COLO668 (cell line): ENCODE results near the gene AXL.

Source experiments
- DNase-seq: peaks from one replicate; lab custom pipeline; 2025; ENCODE audit not compliant: unreplicated experiment; lab: John Stamatoyannopoulos, UW

AXL gene

DNA sequence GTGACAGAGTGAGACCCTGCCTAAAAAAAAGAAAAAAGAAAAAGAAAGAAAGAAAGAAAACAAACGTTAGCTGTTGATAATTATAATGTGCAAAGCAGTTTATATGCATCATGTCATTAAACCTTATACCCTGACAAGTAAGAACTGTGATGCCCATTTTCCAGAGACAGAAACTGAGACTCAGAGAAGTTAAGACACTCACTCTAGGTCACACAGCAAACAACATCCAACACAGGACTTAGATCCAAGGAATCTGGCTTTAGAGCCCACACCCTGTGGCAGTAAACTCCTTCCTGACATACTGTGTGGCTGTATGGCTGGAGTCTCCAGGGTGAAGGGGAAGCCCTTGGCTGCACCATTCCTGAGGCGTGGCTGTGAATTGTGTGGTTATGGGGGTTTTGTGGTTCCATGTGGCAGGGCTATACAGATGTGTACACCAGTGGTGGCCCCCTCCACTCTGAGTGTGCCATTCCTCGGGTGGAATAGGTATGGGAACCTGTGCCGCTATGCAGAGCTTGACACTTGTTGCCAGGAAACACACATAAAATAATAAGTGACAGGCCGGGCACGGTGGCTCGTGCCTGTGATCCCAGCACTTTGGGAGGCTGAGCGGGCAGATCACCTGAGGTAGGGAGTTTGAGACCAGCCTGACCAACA lies 15.6 kb downstream of the AXL start:
- DNase-seq, result no peak

DNA sequence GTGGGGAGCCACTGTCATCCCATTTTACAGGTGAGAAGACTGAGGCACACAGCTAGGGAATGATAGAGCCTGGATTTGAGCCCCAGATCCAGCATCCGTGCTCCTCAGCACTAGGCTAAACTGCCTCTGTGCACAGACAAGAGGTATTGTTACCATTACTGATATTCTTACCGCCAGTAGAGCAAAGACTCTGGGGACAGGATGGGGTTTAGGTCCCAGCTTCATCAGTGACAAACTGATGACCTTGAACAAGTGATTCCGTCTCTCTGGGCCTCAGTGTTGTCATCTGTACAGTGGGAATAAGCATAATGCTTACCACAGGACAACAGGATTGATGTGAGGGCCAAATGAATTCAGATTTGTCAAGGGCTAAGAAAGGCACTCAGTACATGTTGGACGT lies 16.5 kb downstream of the AXL start:
- DNase-seq, result no peak

DNA sequence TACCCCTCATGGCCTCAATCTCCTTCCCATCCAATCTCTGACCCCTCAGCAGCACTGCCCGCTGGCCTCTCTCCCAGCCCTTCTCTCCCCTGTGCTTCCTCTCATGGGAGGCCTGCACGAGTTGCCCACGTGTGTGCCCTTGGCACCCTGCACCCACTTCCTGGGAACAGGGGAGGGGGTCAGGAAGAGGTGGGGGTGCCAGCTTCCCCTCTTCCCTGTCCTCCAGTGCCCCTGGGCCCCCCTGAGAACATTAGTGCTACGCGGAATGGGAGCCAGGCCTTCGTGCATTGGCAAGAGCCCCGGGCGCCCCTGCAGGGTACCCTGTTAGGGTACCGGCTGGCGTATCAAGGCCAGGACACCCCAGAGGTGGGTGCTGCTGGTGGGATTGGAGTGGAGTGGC lies 19.2 kb downstream of the AXL start:
- no peak for DNase-seq

DNA sequence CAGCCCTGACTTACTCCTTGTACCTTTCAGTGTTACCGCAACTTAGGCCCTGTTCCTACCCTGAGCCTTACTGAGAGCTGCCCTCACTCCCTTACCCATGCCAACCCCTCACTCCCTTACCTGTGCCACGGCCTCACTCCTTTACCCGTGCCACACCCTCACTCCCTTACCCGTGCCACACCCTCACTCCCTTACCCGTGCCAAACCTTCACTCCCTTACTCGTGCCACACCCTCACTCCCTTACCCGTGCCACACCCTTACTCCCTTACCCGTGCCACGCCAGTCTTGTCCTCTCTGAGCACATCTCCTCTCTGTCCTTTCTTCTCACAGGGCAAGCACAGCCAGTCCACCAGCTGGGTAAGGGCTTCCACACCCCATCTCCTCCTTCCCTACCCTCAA lies 20.3 kb downstream of the AXL start:
- DNase-seq, result no peak

DNA sequence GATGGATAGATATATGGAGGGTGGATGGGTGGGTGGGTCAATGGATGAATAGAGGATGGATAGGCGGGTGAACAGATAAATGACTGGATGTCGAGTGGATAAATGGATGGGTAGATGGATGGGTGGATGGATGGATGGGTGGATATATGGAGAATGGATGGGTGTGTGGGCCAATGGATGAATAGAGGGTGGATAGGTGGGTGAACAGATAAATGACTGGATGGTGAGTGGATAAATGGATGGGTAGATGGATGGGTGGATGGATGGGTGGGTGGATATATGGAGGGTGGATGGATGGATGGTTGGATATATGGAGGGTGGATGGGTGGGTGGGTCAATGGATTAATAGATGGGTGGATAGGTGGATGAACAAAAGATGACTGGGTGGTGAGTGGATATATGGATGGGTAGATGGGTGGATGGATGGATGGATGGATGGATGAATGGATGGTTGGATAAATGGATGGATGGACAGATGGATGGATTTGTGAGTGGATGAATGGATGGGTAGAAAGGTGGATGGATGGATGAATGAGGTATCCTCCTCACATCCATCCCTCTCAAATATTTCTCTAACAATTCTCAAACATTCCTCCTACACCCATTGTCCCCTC lies 21.0 kb downstream of the AXL start:
- DNase-seq, result no peak

DNA sequence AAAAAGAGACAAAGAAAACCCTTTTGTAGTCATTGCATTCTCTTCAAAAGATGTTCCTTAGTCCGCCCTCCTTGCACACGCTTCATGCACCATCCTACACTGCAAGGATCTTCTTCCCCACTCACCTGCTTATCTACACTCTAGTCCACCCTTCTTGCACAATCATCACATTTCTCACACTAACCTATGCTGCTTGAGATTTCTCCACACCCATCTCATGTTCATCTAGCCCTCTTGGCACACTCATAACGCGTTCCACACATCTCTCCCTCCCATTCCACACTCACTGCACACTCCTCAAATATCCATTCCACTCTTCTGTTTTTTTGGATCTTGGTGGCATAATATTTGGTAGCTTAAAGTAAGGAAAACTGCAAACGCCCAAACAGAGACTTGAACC lies 22.8 kb downstream of the AXL start:
- DNase-seq, result no peak

DNA sequence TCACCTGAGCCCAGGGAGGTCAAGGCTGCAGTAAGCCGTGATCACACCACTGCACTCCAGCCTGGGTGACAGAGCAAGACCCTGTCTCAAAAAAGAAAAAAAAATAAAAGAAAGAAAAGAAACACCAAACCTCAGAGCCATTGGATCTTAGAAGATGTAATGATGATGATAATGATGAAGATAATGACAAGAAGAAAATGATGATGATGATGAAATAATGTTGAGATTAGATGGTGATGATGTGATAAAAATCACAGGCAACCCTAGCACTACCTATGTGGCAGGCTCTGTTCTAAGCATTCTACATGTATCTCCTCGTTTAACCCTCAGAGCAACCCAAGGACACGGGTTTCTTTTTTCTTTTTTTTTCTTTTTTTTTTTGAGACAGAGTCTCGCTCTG lies 25.1 kb downstream of the AXL start:
- DNase-seq, result no peak

DNA sequence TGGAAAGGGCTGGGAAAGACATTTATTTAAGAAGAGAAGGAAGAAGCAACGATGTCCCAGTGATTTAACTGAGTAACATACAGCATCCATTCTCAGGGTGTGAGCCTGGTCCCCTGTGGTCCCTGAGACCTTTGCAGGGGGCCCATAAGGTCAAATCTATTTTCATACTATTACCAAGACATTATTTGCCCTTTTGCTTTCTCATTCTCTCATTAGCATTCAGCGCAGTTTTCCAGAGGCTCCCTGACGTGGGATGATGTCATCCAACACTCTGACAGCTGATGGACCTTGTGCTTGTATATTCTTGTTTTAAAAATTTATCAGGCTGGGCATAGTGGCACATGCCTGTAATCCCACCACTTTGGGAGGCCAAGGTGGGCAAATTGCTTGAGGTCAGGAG lies 26.8 kb downstream of the AXL start:
- DNase-seq, result no peak

DNA sequence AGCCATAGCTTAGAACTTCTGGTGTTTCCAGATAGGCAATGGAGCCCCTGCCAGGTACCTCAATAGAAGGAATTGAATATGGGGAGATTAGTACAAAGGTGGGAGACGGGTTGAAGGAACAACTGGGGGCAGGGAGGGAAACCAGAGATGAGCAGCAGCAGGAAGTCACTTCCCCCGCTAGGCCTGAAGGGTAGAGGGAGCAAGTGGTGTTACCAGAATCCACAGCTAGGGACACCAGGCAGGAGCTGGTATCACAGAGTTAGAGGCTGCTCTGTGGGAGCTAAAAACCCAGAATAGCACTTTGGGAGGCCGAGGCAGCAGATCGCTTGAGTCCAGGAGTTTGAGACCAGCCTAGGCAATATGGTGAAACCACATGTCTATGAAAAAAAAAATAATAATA lies 29.9 kb downstream of the AXL start:
- no peak for DNase-seq

DNA sequence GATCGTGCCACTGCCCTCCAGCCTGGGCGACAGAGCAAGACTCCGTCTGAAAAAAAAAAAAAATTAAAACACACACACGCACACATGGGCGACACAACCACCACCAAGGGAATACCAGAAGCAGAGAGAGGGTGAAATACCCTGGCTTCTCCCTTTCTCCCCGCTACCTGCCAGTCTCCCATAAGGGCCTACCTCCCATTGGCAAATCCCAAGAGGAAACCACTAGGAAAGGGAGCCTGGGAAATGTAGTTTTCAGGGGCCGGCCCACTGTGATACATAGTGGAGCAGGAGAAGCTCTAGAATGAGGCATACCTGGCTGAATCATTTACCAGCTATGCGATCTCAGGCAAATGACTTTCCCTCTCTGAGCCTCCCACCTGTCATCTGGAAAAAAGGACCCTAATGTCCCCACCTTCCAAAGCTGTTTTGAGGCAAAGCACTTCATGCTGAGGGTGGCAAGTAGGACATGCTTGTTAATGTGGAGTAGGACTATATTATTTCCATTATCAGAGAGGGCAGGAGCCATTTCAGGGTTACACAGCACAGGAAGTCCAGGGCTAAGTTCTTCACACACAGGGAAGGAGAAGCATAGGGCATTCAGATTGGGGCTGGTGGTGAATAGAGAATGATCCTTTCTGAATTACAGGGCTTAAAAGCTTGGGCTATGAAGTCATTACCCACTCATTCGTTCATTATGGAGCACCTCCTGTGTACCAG lies 30.8 kb downstream of the AXL start:
- peak; percentile 5 for DNase-seq

DNA sequence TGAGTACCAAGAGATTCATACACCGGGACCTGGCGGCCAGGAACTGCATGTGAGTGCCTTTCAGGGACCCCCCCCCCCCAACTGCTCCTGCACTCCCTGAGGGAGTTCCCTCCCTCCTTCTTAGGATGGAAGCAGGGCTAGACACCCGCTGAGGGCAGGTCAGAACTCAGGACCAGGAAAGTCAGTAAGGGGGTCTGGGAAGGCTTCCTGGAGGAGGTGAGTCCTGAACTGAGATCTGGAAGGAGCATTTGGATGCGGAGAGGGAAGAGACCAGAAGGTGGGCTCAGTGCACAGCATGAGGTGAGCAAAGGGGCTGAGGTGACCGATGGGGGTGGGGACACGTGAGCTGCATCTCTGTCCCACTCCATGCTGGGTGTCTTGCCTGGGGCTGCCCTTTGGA lies 34.6 kb downstream of the AXL start:
- no peak for DNase-seq

DNA sequence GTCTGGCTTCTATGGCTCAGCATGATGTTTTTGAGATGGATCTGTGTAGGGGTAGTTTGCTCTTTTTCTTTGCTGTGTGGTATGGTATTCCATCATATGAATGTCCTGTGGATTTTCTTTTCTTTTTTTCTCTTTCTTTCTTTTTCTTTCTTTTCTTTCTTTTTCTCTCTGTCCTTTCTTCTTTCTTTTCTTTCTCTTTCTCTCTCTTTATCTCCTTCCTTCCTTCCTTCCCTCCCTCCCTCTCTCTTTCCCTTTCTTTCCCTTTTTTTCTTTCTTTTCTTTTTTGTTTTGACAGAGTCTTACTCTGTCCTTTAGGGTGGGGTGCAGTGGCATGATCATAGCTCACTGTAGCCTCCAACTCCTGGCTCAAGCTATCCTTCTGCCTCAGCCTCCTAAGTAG lies 36.1 kb downstream of the AXL start:
- DNase-seq, result no peak

DNA sequence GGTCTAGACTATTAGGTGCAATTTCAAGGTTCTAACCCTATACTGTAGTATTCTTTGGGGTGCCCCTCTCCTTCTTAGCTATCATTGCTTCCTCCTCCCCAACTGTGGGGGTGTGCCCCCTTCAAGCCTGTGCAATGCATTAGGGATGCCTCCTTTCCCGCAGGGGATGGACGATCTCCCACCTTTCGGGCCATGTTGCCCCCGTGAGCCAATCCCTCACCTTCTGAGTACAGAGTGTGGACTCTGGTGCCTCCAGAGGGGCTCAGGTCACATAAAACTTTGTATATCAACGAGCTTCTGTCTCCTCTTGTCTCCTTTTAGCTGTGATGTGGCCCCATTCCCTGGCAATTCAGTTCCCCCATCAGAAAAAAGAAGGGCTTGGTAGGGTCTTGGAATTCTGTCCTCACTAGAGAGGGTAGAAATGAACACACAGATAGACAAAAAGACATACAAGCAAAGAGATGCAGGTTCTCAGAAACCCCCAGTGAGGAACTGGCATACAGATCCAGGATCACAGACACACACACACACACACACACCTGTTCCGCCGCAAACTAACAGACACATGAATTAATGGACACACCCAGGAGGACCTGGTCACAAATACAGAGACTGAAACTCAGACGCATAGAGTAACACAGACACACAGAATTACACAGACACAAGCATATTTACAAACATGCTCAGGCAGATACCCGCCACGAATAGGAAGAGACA lies 42.6 kb downstream of the AXL start:
- no peak for DNase-seq

DNA sequence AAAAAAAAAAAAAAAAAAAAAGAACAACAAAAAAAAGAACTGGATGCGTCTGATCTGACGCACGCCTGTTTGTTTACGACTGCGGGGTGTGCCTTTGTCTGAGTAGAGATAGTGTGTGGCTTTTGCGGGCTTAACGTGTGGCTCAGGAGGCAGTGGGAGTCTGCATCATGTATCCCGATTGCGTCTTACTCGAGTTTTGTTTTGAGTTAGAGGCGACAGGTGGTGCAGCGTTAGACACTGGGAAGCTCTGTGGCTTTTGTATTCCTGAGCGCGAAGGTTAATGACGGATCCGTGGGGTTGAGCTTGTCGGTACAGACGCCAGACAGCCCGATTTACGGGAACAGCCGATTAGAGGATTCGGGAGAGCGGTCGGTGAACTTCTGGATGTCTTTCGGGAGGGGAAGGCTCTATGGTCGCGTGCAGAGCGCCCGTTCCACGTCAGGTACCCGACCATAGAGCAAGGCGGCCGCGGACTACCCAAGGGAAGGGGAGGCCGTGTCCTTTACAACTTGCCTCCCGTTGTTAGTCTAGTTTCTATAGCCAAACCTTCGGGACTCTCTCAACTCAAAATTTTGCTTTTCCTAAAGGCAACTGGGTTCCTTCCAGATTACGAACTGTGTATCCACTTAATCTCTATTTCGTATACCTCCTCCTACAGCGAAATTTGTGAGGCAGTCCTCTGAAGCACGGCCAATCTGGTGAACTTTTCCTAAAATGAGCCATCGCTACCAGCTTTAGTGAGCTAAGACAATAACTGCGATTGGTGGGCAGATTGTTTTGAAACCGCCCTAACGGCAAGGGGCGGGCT lies 44.2 kb downstream of the AXL start:
- peak; percentile 61 for DNase-seq

DNA sequence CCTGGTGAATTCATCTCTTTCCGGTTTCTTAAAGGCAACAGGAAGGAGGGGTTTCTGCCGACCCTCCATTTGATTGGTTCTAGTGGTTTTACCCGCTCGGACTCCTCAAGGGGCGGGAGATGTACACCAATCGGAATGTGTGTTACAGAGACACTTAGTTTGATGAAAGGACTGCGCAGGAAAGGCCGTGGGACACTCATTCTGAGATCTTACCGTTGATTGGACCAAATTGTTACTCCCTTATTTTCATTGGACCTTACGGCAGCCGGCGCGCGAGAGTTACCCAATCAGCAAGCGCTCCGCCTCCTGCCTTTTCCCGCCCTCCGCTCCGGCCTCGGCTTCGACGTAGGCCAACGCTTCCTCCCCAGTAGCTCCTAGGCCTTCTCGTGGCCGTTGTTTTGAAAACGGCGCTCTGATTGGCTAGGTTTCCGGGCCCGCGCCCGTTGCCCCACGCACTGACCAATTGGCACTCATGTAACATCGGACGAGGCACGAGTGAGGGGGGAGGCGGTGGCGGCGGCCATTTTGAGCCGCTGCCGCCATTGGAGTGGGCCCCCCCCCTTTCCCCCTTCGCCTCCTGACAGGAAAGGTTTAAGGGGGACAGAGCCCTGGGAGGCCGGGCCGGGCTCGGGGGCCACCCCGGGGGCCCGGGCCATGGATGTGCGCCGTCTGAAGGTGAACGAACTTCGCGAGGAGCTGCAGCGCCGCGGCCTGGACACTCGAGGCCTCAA lies 45.0 kb downstream of the AXL start, which contains the start of gene HNRNPUL1:
TSS of gene HNRNPUL1 (plus strand) at position 523 of the 731 bp plus-strand sequence. CDS start at position 655, 132 bp downstream.
- DNase-seq, result peak; percentile 99

DNA sequence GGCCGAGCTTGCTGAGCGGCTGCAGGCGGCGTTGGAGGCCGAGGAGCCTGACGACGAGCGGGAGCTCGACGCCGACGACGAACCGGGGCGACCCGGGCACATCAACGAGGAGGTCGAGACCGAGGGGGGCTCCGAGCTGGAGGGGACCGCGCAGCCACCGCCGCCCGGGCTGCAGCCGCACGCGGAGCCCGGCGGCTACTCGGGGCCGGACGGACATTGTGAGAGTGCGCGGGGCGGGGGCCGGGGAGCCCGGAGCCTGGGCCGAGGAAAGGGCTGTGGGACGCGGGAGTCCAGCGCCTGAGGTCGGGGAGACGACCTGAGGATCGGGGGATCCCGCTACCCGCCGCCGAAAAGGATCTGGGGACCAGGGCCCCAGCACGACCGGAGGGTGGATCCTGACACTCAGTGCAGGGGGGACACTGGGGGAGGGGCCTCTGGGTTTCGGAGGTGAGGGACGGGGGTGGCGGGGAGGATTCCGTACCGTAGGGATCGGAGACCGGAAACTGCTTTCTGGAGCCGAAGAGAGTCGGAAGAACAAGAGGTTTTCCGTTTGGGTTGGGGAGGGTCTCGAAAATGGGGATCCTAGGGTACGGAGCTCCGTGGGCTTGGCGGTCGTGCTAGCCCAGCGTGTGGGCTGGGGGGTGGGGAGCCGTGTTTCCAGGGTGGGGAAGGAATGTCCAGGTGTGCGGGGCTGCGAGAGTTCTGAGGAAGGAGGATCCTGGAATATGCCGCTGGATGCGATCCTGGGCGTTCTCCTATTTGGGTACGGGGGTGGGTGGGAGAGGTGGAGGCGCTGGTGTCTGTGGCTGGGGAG lies 45.8 kb downstream of the AXL start:
- DNase-seq, result peak; percentile 71

DNA sequence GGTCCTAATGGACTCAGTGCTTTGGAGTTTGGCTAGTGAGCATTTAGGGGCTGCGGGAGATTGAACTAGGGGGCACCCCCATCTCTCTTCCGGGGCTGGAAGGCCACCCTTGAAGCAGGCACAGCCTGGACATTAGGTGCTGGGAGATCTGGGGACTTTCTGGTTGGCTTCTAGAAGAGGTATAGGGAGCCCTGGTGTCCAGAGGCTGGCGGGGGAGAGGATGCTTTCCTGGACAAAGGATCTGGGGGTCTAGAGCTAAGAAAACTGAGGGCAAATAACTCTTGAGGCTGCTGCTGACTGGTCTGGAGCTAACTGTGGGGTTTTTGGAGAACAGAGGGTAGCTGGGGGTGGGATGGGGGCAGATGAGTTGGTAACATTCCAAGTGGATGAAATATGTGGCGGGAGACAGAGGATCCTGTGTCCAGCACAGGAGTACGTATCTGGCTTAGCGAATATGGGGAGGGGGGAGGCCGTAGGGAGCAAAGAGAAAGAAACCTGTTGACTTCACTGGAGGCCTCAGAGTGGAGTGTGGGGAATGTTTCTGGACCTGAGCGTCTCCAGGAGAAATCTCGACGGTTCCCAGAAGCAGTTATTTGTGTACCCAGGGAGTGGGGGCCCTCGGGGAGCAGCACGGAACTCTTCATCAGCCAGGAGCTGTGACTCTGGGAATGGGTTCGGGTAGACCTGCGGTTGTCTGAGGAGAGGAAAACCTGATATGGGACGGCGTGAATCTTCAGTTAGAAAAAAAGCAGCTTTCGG lies 46.6 kb downstream of the AXL start:
- DNase-seq, result peak; percentile 24

DNA sequence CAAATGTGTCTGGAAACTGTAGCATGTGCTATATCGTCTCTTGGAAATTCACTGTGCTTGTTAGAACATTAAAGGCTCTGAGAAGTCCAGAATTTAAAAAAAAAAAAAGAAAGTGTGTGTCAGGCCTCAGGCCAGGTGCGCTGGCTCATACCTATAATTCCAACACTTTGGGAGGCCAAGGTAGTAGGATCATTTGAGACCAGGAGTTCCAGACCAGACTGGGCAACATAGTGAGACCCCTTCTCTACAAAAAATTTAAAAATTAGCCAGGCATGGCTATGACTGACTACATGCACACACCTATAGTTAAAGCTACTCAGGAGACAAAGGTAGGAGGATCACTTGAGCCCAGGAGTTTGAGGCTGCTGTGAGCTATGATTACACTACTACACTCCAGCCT lies 50.0 kb downstream of the AXL start:
- DNase-seq, result no peak

DNA sequence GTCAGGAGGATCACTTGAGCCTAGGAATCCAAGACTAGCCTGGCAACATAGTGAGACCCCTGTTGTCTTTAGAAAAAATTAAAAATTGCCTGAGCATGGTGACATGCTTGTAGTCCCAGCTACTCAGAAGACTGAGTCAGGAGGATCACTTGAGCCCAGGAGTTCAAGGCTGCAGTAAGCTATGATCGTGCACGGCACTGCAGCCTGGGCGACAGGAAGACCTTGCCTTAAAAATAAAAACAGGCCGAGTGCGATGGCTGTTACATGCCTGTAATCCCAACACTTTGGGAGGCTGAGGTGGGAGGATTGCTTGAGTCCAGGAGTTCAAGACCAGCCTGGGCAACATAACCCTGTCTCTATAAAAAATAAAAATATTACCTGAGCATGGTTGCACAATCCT lies 50.5 kb downstream of the AXL start:
- no peak for DNase-seq
